Superior temporal gyrus (tissue), 1 donor: Measurements from ENCODE around the gene KLHL35.
A peak's percentile ranks its signal among the peaks of the same experiment; 100 is the strongest.

Source experiments
- DNase-seq: peaks from one replicate; pipeline ENCODE4 v3.0.0-alpha.2; 2016; ENCODE audit errors: extremely low spot score

The KLHL35 gene

GRCh38 chr11:75442161-75442885 lies 9.3 kb upstream of the KLHL35 start:
- no peak for DNase-seq

- DNase-seq, result no peak
Observed at GRCh38 chr11:75441804-75442132, 8.8 kb upstream of the KLHL35 start.

DNA sequence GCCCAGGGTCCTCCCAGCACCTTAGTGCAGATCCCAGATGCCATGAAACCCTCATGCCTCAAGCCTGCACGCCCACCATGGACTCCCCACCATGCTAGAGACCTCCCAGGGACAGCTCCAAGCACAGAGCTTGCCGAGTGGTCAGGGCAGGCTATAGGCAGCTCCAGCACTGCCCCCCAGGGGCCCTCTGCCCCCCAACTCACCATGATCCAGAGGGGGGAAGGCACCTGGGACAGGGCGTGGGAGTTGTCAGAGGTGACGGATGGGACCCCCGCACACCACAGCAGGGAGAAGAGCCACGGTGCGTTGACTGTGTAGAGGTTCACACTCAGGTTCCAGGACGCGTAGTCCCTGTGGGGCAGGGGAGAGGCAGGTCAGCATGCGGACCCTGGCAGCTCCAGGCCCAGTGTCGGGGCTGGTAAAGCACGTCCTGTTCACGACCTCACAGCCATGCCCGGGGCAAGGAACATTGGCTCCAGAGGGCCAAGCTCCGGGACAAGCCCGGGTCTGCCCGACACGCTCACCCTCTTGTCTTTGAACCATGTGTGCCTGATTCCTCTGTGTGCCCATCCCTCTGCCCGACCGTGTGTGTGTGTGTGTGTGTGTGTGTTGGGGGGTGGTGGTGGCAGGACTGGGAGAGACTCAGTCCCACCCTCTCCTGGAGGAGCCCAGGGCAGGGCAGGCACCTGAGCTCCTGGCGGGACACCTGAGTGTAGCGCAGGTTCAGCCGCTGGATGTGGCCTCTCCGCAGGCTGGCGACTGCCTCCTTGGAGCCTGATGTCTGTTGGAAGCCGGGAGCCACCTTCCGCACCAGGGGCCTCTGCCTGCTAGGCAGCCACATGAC lies 8.2 kb upstream of the KLHL35 start:
- DNase-seq, result no peak

GRCh38 chr11:75439495-75440120 lies 6.6 kb upstream of the KLHL35 start:
- DNase-seq, result no peak

DNA sequence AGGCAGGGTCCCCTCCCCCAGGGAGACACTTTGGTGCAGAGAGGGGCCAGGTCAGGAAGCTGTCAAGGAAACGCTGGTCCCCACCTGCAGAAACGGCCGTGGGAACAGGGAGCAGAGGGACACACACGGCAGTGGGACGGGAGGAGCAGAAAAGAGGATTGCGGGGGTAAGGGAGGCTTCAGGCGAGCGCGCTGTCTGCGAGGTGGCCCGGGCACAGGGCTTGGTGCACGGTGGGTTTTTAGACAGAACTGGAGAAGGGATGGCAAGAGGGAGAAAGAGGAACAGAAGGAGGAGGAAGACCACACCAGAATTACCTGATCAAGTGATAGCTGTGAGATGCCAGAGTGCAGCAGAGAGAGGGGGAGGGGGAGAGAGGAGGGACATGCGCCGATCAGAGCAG lies 6.0 kb upstream of the KLHL35 start:
- no peak for DNase-seq

GRCh38 chr11:75437966-75438659 lies 5.1 kb upstream of the KLHL35 start:
- no peak for DNase-seq

DNA sequence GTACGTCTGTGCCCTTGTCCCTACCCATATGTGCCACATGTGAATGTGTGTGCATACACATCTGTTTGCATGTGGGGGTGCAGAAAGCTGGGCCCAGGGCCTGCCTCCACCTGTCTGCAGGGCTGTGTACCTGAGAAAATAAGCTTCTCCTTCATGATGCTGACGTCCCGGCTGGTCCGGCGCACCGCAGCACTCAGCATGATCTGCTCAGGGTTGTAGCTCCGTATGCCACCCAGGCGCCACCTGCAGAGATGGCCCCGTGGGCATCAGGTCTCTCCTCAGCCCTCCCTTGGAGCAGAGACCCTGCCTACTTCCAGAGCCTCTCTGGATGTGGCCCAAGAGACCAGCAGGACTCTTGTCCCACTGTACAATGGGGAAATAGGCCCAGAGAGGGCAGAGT lies 3.8 kb upstream of the KLHL35 start:
- no peak for DNase-seq

GRCh38 chr11:75435571-75435925 lies 2.5 kb upstream of the KLHL35 start:
- DNase-seq, result no peak

DNA sequence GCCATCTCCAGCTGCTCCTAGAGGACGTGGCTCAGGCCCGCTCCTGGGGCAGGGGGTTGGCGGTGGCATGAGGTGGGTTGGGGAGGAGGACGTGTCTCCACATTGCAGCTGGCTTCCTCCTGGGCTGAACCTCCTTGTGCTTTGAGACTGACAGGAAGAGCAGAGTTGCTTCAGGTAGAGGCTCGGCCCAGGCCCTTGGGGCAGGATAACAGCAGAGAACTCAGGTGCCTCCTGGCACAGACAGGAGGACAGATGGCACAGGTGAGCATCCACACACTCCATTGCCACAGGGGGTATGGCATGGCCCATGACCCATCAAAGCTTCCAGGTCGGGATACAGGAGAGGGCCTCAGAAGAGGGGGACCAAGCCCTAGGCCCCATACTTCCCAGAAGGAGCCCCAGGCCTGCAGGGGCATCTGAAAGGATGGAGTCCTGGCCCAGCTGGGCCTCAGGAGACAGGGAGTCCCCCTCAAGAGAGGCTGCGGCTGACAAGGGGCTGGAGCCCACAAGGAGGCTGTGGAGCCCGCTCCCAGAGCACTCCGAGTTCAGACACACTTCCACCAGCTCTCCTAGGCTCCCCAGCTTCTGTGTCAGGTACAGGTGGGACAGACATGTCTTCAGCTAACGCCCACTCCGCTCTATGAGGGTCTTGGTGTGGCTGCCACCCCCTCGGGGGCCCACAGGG lies 2.0 kb upstream of the KLHL35 start:
- no peak for DNase-seq

DNA sequence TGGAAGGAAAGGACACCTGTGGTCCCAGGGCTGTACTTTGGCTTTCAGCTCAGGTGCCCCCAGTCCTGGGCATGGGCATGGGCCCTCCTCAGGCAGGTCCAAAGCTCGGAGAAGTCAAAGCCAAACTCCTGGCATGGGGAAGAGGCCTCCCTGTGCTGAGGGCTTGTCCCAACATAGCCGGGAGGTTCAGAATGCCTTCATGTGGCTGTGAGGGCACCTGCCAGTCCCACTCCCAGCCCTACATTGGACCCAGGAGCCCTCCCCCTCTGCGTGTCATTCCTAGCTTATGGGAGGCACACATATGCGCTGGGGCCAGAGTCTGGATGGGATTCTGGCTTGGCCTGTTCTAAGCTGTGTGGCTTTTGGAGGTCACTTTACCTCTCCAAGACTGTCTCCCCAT lies 1.0 kb upstream of the KLHL35 start:
- DNase-seq, result no peak

- no peak for DNase-seq
Observed at GRCh38 chr11:75433443-75433842, 440 bp upstream of the KLHL35 start.

DNA sequence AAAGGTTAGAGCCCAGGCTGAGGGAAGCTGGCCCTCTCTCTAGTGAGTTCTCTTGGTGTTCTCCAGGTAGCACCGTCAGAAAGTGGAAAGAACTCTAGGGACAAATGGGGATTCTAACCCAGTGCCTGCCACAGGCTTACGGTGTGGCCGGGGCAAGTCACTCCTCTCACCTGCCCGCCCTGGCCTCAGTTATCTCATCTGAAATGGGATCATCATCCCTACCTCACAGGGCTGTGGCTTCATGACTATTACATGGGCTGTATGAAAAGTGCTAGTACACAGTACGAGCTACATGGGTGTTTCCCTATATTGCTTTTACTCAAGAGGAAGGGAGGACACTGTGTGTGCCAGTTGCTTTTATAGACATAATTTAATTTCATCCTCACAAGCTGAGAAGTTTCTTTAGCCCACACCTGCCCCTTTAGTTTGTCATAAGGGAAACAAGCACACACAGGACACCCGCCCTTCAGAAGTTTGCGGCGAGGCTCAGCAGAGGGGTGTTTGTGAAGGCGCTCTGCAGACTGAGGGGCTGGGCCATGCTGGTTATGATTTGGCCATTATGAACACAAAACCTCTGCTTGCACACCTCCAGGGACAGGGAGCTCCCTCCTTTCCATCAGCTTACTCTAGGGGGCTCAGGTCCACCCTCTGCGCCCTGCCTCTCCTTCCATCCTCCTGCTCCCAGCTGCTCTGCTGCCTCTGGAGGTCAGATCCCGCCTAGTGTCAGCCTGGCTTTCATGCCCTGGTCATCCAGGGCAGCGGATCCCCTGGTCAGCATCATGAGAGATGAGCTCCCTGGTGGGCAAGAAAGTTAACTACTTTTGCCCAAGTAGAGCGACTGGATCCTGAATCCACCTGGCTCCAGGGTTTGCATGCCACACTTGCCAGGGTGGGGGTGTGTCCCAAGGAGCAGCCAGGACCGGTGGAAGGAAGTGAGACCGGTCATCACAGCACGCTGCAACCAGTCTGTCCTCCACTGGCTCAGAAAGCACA lies 1.2 kb downstream of the KLHL35 start:
- no peak for DNase-seq

GRCh38 chr11:75430714-75431532 lies 2.1 kb downstream of the KLHL35 start:
- no peak for DNase-seq

DNA sequence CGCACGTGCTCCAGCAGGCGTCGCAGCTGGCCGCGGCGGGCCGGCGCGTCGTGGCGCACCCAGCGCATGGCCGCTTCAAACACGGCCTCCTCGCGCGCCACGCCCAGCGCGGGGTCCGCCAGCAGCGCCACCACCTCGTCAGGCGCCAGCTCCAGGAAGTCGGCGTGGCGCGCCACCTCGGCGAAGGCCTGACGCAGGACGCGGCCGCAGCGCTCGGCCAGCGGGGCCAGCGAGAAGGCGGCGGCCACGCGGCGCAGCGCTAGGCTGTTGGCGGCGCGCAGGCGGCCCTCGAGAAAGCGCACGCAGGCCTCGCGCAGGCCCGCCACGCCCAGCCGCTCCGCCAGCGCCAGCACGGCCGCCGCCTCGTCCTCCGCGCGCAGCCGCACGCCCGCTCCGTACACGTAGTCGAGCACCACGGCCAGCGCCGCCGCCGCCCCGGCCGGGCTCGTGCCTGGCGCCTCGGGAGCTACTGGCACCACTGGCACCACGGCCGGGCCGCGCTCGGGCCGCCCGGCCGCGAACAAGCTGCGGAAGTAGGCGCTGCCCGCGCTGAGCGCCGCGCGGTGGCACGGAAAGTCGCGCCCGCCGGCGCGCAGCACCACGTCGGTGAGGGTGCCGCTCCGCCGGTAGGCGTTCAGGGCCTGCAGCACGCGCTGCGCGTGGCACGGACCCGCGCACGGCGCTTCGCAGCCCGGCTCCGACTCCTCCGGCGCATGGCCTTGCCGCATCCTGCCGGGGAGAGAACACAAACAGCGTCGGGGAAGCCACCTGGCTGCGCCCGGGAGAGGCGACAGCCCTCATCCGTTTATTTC lies 2.9 kb downstream of the KLHL35 start:
- DNase-seq, result peak; percentile 27

DNA sequence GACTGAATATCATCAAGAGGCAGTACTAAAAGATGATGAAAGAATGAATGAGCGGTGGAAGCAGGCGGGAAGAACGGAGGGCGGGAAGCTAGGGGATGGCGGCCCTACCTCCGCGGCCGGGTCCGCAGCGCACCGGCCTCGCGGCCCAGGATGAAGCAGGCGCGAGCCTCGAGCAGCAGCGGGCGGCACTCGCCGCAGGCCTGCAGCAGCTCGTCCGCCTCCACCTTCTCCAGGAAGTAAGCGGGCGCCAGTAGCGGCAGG lies 3.4 kb downstream of the KLHL35 start:
- no peak for DNase-seq

DNA sequence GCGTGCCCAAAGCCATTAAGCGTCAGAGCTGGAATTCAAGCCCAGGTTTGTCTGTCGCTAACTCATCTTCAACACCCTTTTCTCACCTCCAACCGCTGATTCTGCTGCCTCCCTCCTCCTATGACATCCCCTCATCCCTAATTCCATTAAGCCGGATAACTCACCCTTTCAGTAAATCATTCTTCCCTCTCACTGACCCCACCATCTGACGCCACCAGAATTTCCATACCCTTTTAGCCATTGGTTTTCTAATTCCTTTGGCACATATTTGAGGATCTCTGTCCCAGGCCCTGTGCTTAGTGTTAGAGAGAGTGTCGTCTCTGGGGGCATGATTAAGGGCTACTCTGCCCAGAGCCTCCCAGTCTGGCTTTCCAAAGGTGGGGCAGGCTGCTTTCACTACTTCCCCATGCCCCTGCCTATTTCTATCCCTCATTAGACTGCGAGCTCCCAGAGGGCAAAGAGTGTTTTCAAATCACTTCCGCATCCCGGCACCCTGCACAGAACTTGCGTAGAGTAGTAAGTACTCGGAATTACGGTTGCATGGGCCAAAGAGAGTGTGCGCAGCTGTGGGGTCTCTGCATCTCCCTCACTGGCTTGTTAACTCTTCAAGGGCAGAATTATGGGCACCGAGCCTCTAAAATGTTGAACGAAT lies 3.9 kb downstream of the KLHL35 start:
- DNase-seq, result no peak

- peak; percentile 80 for DNase-seq
Observed at GRCh38 chr11:75428281-75428724, 4.7 kb downstream of the KLHL35 start.

DNA sequence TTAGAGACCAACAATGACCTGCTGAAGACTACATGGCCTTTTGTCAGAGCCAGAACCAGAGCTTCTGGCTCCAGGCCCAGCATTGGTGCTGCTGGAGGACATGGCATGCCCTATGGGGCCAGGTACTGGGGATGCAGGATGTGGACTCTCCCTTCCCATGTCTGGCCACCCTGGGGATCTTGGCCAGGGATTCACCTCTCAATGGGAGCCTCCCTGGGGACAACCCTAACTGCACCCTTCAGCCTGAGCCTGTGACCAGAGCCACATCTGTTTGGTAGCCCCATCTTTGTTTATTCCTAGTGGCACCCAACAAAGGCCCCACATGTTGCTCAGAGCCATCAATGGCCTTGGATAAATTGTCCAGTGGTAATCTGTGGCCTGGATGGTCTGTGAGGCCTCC lies 5.8 kb downstream of the KLHL35 start:
- DNase-seq, result no peak

GRCh38 chr11:75426720-75427086 lies 6.3 kb downstream of the KLHL35 start:
- DNase-seq, result no peak
